Bronchial epithelial cell (primary cell): ENCODE measurements around the gene GRPR. TPM values are rescaled to one million over a fixed set of nuclear protein-coding genes. Genes with fewer than 3 reads are reported as not detected.

Experiments
- DNase-seq: peaks from one replicate; pipeline ENCODE4 v3.0.0-alpha.2; 2010; ENCODE audit warnings: low read depth
- FAIRE-seq: peaks from 2 replicates; lab custom pipeline; 2011; peaks lifted over from hg19 to GRCh38; lab: Jason Lieb, UNC
- H3K27me3 ChIP-seq: 2 replicates; pipeline ENCODE4 v1.5.1; 2011; ENCODE audit warnings: low read length; ENCODE audit not compliant: control insufficient read depth, insufficient read depth
- H3K36me3 ChIP-seq: 2 replicates; pipeline ENCODE4 v1.5.1; 2011; ENCODE audit warnings: low read length; ENCODE audit not compliant: control insufficient read depth, insufficient read depth
- H3K4me3 ChIP-seq: 2 replicates; pipeline ENCODE4 v1.5.1; 2011; ENCODE audit warnings: mild to moderate bottlenecking, low read depth, low read length, control low read depth
- CTCF ChIP-seq: IDR thresholded peaks from 2 replicates; pipeline ENCODE4 v1.5.1; 2011; ENCODE audit warnings: mild to moderate bottlenecking, moderate library complexity, low read length, control low read depth, inconsistent platforms; ENCODE audit not compliant: insufficient read depth, severe bottlenecking
- total RNA-seq: library from RNA; depleted of rRNA; stranded (reverse); fragments of >200 nt; gene quantifications from 2 replicates; pipeline ENCODE4 v1.2.1, GENCODE V29; 2014

Gene GRPR
- total RNA-seq, 1 donor from 2014 or later = not detected

- DNase-seq (no peak), FAIRE-seq (no peak)
- H3K27me3 ChIP-seq = no peaks in the 10 kb centered on the region
Measured at GRCh38 chrX:16137416-16138107, 14.2 kb downstream of the GRPR start.

GRCh38 chrX:16138108-16138427 lies 14.7 kb downstream of the GRPR start:
- TF ChIP-seq CTCF = no peak
- DNase-seq (no peak), FAIRE-seq (no peak)
- H3K4me3 ChIP-seq = no peak overlapping the region
- H3K27me3 ChIP-seq = no peaks in the 10 kb centered on the region
- no peaks in the 10 kb centered on the region for H3K36me3 ChIP-seq

More at GRCh38 chrX:16137416-16138107, 14.2 kb downstream of the GRPR start:
- no peak for TF ChIP-seq CTCF
- H3K4me3 ChIP-seq = no peak overlapping the region
- no peaks in the 10 kb centered on the region for H3K36me3 ChIP-seq

GRCh38 chrX:16140448-16140847 lies 17.1 kb downstream of the GRPR start:
- no peak overlapping the region for H3K4me3 ChIP-seq
- no peak for DNase-seq
- no peak for TF ChIP-seq CTCF
- no peak for FAIRE-seq
- no peaks in the 10 kb centered on the region for H3K36me3 ChIP-seq
- no peaks in the 10 kb centered on the region for H3K27me3 ChIP-seq

- TF ChIP-seq CTCF = no peak
- Histone ChIP-seq H3K36me3 (no peaks in the 10 kb centered on the region), H3K27me3 (no peaks in the 10 kb centered on the region), H3K4me3 (no peak overlapping the region)
- FAIRE-seq (no peak), DNase-seq (no peak)
Measured at GRCh38 chrX:16140983-16141382, 17.6 kb downstream of the GRPR start.

GRCh38 chrX:16141422-16142245 lies 18.3 kb downstream of the GRPR start:
- no peaks in the 10 kb centered on the region for H3K36me3 ChIP-seq
- DNase-seq (no peak), FAIRE-seq (no peak)
- no peak for TF ChIP-seq CTCF
- H3K4me3 ChIP-seq = no peak overlapping the region
- no peaks in the 10 kb centered on the region for H3K27me3 ChIP-seq
